ENCODE results near the gene RPA3. TPM values are rescaled to one million over a fixed set of nuclear protein-coding genes. Genes with fewer than 3 reads are reported as not detected.

The RPA3 gene
- total RNA-seq, 2 donors from 2014 or later, result 0.66 to 6.0 TPM

DNA sequence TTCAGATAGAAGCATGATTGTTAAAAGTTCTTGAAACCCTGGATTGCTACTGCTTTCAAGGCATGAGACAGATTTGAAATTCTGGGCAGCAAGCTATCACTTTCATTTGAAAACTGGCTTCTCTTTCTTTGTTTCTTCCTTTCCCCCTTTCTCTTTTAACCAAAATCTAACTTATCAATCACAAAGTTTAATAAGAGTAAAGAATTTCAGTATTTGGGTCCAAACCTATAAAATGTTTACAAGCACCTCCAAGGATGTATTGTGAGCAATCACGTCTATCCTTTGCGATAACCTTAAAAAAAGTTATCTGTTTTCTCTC, 21.6 kb upstream of the RPA3 start:
- TF ChIP-seq POLR2A (IDR thresholded peaks at IDR 0.05), result no peak
- TF ChIP-seq, protein P1, sequence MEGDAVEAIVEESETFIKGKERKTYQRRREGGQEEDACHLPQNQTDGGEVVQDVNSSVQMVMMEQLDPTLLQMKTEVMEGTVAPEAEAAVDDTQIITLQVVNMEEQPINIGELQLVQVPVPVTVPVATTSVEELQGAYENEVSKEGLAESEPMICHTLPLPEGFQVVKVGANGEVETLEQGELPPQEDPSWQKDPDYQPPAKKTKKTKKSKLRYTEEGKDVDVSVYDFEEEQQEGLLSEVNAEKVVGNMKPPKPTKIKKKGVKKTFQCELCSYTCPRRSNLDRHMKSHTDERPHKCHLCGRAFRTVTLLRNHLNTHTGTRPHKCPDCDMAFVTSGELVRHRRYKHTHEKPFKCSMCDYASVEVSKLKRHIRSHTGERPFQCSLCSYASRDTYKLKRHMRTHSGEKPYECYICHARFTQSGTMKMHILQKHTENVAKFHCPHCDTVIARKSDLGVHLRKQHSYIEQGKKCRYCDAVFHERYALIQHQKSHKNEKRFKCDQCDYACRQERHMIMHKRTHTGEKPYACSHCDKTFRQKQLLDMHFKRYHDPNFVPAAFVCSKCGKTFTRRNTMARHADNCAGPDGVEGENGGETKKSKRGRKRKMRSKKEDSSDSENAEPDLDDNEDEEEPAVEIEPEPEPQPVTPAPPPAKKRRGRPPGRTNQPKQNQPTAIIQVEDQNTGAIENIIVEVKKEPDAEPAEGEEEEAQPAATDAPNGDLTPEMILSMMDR (IDR thresholded peaks at IDR 0.05), result no peak
- Histone ChIP-seq H3K36me3 (replicated peaks in 1 of 2; ENCODE audit: insufficient read depth in 1 of 2, low read depth in 2 of 2) (no peaks in the 10 kb centered on the region), H3K9me3 (no peaks in the 10 kb centered on the region), H3K4me1 (peaks cover 16% of the 10 kb centered on the region), H3K4me3 (no peak overlapping the region), H3K27ac (no peak overlapping the region), H3K27me3 (no peaks in the 10 kb centered on the region)
- ATAC-seq, result no peak
- intact Hi-C loops (cut with DNase I), result no loop called here
- 92 to 97% methylated on average over 2 of the region's 2 CpGs for WGBS, 2 donors
- DNase-seq, result no peak

DNA sequence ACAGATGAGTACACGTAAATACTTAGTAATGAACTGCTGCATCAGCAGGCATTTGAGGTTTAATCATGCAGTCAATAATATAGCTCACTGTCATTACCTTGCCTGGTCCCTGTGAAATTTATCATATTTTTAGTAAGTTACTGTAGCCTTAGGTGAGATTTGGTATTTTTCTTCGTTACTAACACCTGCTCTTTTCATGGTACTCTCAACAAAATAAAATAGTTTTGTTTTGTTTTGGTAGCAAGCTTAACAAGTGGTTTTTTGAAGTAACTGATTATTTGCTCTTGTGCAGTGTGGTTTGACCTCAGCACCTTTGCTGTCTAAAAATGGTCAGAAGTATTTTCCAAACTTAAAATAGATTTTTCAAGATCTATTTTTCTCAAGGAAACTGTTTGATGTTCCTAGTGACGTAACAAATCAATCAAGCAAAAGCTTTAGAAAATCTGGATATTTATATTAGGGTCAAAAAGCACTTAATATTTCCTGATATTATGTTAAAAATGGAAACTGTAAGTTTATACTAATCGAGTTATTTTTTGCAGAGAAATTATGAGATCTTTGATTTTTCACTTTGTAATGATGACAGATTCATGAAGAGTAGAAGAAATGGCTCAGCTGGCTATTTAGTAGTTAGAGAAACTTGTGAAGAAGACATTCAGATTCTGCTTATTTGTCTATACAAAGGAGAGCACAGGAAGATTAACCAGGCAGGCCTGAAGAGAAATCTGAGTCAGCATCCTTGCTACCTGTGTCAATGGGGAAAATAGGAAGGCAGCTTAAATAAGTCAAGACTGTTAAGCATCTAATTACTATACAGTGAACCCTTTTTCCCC, 21.0 kb upstream of the RPA3 start:
- no peak overlapping the region for H3K27ac ChIP-seq
- intact Hi-C loops (cut with DNase I), result no loop called here
- no peak for ATAC-seq

DNA sequence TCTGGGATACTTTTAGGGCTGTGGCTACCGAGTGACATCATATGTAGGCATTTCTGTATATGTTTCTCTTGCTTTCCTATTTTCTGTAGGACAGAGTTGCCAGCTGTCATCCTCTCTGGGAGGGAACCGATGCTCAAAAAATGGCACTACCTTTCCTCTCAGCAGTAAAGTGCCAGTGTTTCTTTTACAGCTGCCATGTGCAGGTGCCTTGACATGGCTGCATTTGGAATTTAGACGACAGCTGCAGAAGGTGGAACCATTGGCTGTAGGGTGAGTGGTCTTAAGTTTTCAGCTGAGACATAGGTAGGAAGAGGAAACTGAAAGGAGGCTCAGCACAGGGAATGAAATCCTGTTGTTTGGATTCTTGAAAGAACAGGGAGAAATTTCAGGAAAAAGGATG, 20.2 kb upstream of the RPA3 start:
- no peak overlapping the region for H3K4me3 ChIP-seq
- no peak for TF ChIP-seq POLR2A (IDR thresholded peaks at IDR 0.05)
- TF ChIP-seq, protein P1 (IDR thresholded peaks at IDR 0.05), result no peak
- no peaks in the 10 kb centered on the region for H3K36me3 ChIP-seq (replicated peaks in 1 of 2; ENCODE audit: insufficient read depth in 1 of 2, low read depth in 2 of 2)
- 85 to 95% methylated on average over 3 of the region's 3 CpGs for WGBS, 2 donors
- no peaks in the 10 kb centered on the region for H3K27me3 ChIP-seq
- intact Hi-C loops (cut with DNase I), result no loop called here
- no peaks in the 10 kb centered on the region for H3K9me3 ChIP-seq
- ATAC-seq (no peak), DNase-seq (no peak)
- H3K27ac ChIP-seq, result no peak overlapping the region
- H3K4me1 ChIP-seq, result peaks cover 16% of the 10 kb centered on the region

More for the DNA sequence above, 21.0 kb upstream of the RPA3 start:
- TF ChIP-seq, protein P1 (IDR thresholded peaks at IDR 0.05), result no peak
- no peak for TF ChIP-seq POLR2A (IDR thresholded peaks at IDR 0.05)
- DNase-seq, result no peak
- WGBS, 2 donors, result 70 to 72% methylated on average over 4 of the region's 4 CpGs
- H3K36me3 ChIP-seq (replicated peaks in 1 of 2; ENCODE audit: insufficient read depth in 1 of 2, low read depth in 2 of 2), result no peaks in the 10 kb centered on the region
- no peaks in the 10 kb centered on the region for H3K9me3 ChIP-seq
- no peaks in the 10 kb centered on the region for H3K27me3 ChIP-seq
- H3K4me1 ChIP-seq, result peaks cover 16% of the 10 kb centered on the region
- no peak overlapping the region for H3K4me3 ChIP-seq

DNA sequence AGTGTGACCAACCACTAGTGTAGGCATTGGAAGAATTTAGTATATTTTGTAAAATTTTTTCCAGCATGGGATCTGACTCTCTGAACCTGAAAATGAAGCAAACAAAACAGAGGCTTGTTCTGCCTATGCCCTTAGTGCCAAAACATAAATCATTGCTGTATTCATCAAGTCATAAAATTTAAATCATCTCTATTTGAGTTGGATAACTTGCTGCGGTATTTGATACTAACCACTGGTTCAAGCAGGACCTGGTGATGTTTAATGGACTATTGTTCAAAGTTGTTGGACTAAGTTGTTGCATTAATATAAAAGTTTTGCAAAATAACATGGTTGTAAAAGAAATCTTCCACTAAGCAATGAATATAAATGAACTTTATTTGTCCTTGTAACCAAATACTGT, 19.8 kb upstream of the RPA3 start:
- ATAC-seq, result no peak
- intact Hi-C loops (cut with DNase I), result no loop called here
- H3K4me1 ChIP-seq, result peaks cover 16% of the 10 kb centered on the region

More for the DNA sequence above, 19.8 kb upstream of the RPA3 start:
- H3K36me3 ChIP-seq (replicated peaks in 1 of 2; ENCODE audit: insufficient read depth in 1 of 2, low read depth in 2 of 2), result no peaks in the 10 kb centered on the region
- no peak for DNase-seq
- H3K27me3 ChIP-seq, result no peaks in the 10 kb centered on the region
- no peak overlapping the region for H3K27ac ChIP-seq
- WGBS, 2 donors, result 64 to 81% methylated on average over 1 of the region's 1 CpG
- H3K9me3 ChIP-seq, result no peaks in the 10 kb centered on the region
- H3K4me3 ChIP-seq, result no peak overlapping the region
- TF ChIP-seq POLR2A (IDR thresholded peaks at IDR 0.05), result no peak
- TF ChIP-seq, protein P1 (IDR thresholded peaks at IDR 0.05), result no peak
